ENCODE data around the gene B4GALT6.

B4GALT6 gene

GRCh38 chr18:31617031-31617717, 67.2 kb downstream of the B4GALT6 start:
- DNase-seq (ENCODE audit: insufficient read length, low spot score): no peak
- no peak for FAIRE-seq
- TF ChIP-seq POLR2A (IDR thresholded peaks at IDR 0.05; ENCODE audit: low read depth, low read length): no peak

- no peak for TF ChIP-seq POLR2A (IDR thresholded peaks at IDR 0.05; ENCODE audit: low read depth, low read length)
- no peak for FAIRE-seq
- no peak for DNase-seq (ENCODE audit: insufficient read length, low spot score)
Measured at GRCh38 chr18:31616586-31616985, 67.8 kb downstream of the B4GALT6 start.

DNA sequence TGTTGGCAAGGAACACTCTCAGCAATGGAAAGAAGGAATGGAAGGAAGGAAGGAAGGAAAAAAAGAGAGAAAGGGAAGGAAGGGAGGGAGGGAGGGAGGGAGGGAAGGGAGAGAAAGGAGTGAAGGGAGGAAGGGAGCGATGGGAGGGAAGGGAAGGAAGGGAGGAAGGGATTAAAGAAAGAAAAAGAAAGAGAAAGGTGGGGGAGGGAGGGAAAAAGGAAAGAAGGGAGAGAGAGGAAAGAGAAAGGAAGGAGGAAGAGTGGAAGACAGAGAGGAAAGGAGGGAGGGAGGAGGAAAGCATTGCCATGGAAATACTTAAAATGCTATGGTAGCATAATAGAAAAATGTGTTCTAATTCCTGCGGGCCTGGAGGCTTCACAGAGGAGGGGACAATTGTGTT, 70.3 kb downstream of the B4GALT6 start:
- DNase-seq (ENCODE audit: insufficient read length, low spot score): no peak
- no peak for FAIRE-seq
- no peak for TF ChIP-seq POLR2A (IDR thresholded peaks at IDR 0.05; ENCODE audit: low read depth, low read length)

- TF ChIP-seq POLR2A (IDR thresholded peaks at IDR 0.05; ENCODE audit: low read depth, low read length): no peak
- no peak for FAIRE-seq
- no peak for DNase-seq (ENCODE audit: insufficient read length, low spot score)
Measured at GRCh38 chr18:31612124-31612523, 72.3 kb downstream of the B4GALT6 start.

DNA sequence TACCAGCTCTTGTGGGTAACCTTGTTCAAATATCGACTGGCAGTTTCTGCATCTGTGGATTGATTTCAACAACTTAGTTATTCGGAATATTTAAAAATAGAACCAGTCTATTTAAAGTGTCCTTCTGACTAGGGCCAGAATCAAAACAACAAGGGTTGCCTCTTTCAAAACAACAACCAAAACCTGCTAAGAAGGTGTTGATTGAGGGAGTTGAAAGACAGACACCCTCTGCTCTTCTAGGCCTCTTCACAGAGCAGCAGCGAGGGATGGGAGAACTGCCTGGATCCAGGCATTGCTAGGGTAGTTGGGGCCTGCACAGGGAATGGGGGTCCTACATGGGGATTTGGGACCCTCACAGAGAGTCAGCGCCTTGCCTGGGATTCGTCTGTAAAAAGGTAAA, 72.9 kb downstream of the B4GALT6 start:
- FAIRE-seq (no peak), DNase-seq (ENCODE audit: insufficient read length, low spot score) (no peak)
- no peak for TF ChIP-seq POLR2A (IDR thresholded peaks at IDR 0.05; ENCODE audit: low read depth, low read length)

- no peak for TF ChIP-seq POLR2A (IDR thresholded peaks at IDR 0.05; ENCODE audit: low read depth, low read length)
- DNase-seq (ENCODE audit: insufficient read length, low spot score) (no peak), FAIRE-seq (no peak)
Measured at GRCh38 chr18:31610286-31611205, 73.8 kb downstream of the B4GALT6 start.

- no peak for DNase-seq (ENCODE audit: insufficient read length, low spot score)
- FAIRE-seq: no peak
- TF ChIP-seq POLR2A (IDR thresholded peaks at IDR 0.05; ENCODE audit: low read depth, low read length): no peak
Measured at GRCh38 chr18:31609886-31610285, 74.5 kb downstream of the B4GALT6 start.

GRCh38 chr18:31607384-31607783, 77.0 kb downstream of the B4GALT6 start:
- DNase-seq (ENCODE audit: insufficient read length, low spot score): no peak
- no peak for TF ChIP-seq POLR2A (IDR thresholded peaks at IDR 0.05; ENCODE audit: low read depth, low read length)
- FAIRE-seq: no peak

- DNase-seq (ENCODE audit: insufficient read length, low spot score): no peak
- no peak for TF ChIP-seq POLR2A (IDR thresholded peaks at IDR 0.05; ENCODE audit: low read depth, low read length)
- FAIRE-seq: no peak
Measured at GRCh38 chr18:31606265-31606664, 78.1 kb downstream of the B4GALT6 start.

- DNase-seq (ENCODE audit: insufficient read length, low spot score) (no peak), FAIRE-seq (no peak)
- TF ChIP-seq POLR2A (IDR thresholded peaks at IDR 0.05; ENCODE audit: low read depth, low read length): no peak
Measured at GRCh38 chr18:31603315-31603714, 81.1 kb downstream of the B4GALT6 start.

DNA sequence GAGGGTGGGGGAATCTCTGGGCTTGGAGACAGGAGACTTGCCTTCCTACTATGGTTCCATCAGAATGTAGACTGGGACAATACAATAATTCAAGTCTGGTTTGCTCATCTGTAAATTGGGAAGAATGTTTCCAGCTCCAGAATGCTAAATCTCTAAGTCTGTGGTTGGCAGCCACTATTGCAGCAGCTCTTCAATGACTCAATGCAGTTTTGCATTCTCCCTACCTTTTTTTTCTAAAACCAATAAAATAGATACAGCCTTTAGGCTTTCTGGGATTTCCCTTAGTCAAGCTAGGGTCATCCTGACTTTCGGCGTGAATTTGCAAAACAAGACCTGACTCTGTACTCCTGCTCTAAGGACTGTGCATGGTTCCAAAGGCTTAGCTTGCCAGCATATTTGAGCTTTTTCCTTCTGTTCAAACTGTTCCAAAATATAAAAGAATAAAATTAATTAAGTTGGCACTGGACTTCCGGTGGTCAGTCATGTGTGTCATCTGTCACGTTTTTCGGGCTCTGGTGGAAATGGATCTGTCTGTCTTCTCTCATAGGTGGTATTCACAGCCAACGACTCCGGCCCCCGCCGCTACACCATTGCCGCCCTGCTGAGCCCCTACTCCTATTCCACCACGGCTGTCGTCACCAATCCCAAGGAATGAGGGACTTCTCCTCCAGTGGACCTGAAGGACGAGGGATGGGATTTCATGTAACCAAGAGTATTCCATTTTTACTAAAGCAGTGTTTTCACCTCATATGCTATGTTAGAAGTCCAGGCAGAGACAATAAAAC, 86.2 kb downstream of the B4GALT6 start:
- FAIRE-seq (no peak), DNase-seq (ENCODE audit: insufficient read length, low spot score) (no peak)
- TF ChIP-seq POLR2A (IDR thresholded peaks at IDR 0.05; ENCODE audit: low read depth, low read length): no peak

GRCh38 chr18:31596081-31596872, 88.1 kb downstream of the B4GALT6 start:
- no peak for TF ChIP-seq POLR2A (IDR thresholded peaks at IDR 0.05; ENCODE audit: low read depth, low read length)
- FAIRE-seq: no peak
- DNase-seq (ENCODE audit: insufficient read length, low spot score): no peak

DNA sequence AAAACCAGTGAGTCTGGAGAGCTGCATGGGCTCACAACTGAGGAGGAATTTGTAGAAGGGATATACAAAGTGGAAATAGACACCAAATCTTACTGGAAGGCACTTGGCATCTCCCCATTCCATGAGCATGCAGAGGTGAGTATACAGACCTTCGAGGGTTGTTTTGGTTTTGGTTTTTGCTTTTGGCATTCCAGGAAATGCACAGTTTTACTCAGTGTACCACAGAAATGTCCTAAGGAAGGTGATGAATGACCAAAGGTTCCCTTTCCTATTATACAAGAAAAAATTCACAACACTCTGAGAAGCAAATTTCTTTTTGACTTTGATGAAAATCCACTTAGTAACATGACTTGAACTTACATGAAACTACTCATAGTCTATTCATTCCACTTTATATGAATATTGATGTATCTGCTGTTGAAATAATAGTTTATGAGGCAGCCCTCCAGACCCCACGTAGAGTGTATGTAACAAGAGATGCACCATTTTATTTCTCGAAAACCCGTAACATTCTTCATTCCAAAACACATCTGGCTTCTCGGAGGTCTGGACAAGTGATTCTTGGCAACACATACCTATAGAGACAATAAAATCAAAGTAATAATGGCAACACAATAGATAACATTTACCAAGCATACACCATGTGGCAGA, 89.1 kb downstream of the B4GALT6 start:
- no peak for FAIRE-seq
- TF ChIP-seq POLR2A (IDR thresholded peaks at IDR 0.05; ENCODE audit: low read depth, low read length): no peak

More for the DNA sequence above, 89.1 kb downstream of the B4GALT6 start:
- no peak for DNase-seq (ENCODE audit: insufficient read length, low spot score)

All from H54 (cell line).